Endodermal cell (in vitro differentiated cells): Measurements from ENCODE around the gene MAB21L1. TPM values are rescaled to one million over a fixed set of nuclear protein-coding genes. Genes with fewer than 3 reads are reported as not detected.
A peak's percentile ranks its signal among the peaks of the same experiment; 100 is the strongest.

Source experiments
- DNase-seq: peaks from one replicate; pipeline ENCODE4 v3.0.0-alpha.2; 2017
- H3K27ac ChIP-seq: 2 replicates; pipeline ENCODE4 v1.5.1; 2013; ENCODE audit warnings: mild to moderate bottlenecking, low read depth, low read length, moderate library complexity
- H3K27me3 ChIP-seq: 2 replicates; pipeline ENCODE4 v1.6.1; 2013; ENCODE audit warnings: mild to moderate bottlenecking, low read length, moderate library complexity; ENCODE audit not compliant: insufficient read depth, control insufficient read depth, poor library complexity, severe bottlenecking
- H3K36me3 ChIP-seq: 2 replicates; pipeline ENCODE4 v1.7.0; 2013; ENCODE audit warnings: mild to moderate bottlenecking, low read length, moderate library complexity; ENCODE audit not compliant: control insufficient read depth, insufficient read depth
- H3K4me1 ChIP-seq: one replicate; pipeline ENCODE4 v1.7.0; 2013; ENCODE audit warnings: low read length; ENCODE audit not compliant: control insufficient read depth, insufficient read depth
- H3K4me3 ChIP-seq: 2 replicates; pipeline ENCODE4 v1.5.1; 2013; ENCODE audit warnings: mild to moderate bottlenecking, low read length, moderate library complexity
- H3K9ac ChIP-seq: 2 replicates; pipeline ENCODE4 v1.6.1; 2013; ENCODE audit warnings: mild to moderate bottlenecking, low read length, moderate library complexity; ENCODE audit not compliant: poor library complexity, severe bottlenecking; ENCODE audit errors: extremely low read depth
- H3K9me3 ChIP-seq: 2 replicates; pipeline ENCODE4 v1.6.1; 2013; ENCODE audit warnings: mild to moderate bottlenecking, low read length, moderate library complexity; ENCODE audit not compliant: control insufficient read depth
- H3K27ac Mint-ChIP-seq: 2 replicates; pipeline ENCODE4 v1.8.0; 2020; ENCODE audit warnings: mixed read lengths
- H3K27me3 Mint-ChIP-seq: 2 replicates; pipeline ENCODE4 v1.8.0; 2021; ENCODE audit warnings: mild to moderate bottlenecking, mixed read lengths; ENCODE audit not compliant: insufficient read depth
- H3K36me3 Mint-ChIP-seq: 2 replicates; pipeline ENCODE4 v1.8.0; 2020; ENCODE audit warnings: low read depth, mixed read lengths
- H3K4me1 Mint-ChIP-seq: 2 replicates; pipeline ENCODE4 v1.8.0; 2020; ENCODE audit warnings: mixed read lengths
- H3K4me3 Mint-ChIP-seq: 2 replicates; pipeline ENCODE4 v1.8.0; 2020; ENCODE audit warnings: mild to moderate bottlenecking, moderate library complexity, mixed read lengths
- H3K9me3 Mint-ChIP-seq: 2 replicates; pipeline ENCODE4 v1.8.0; 2020; ENCODE audit warnings: mild to moderate bottlenecking, mixed read lengths
- CTCF ChIP-seq: fragments of 200-600 bp; sonication (generic); conservative IDR thresholded peaks from 2 replicates; pipeline ENCODE4 v1.5.0; 2021; ENCODE audit warnings: antibody characterized with exemption, mild to moderate bottlenecking
- WGBS, 2 experiments: methylation state at CpG; one replicate each; pipeline versions ENCODE4 v1.1.5 to v1.1.7; 2013; ENCODE audit warnings: missing lambda C conversion rate in 2 of 2, mixed read lengths in 1 of 2; ENCODE audit not compliant: insufficient coverage in 1 of 2, insufficient read length in 1 of 2; 5-methylcytosine and 5-hydroxymethylcytosine counted together
- total RNA-seq, 2 donors: library from RNA; stranded (reverse); fragmentation: NEBNext Ultra II Directional in 1 of 2; extraction: Animal tissue kit (Norgen Biotek cat#: 25700) in 1 of 2; gene quantifications; 2 replicates in 1 of 2; 3 replicates in 1 of 2; pipeline ENCODE4 v1.2.1, GENCODE V29; 2021

Gene MAB21L1
- total RNA-seq, 2 donors from 2014 or later = 0.09 TPM; not detected in 1

DNA sequence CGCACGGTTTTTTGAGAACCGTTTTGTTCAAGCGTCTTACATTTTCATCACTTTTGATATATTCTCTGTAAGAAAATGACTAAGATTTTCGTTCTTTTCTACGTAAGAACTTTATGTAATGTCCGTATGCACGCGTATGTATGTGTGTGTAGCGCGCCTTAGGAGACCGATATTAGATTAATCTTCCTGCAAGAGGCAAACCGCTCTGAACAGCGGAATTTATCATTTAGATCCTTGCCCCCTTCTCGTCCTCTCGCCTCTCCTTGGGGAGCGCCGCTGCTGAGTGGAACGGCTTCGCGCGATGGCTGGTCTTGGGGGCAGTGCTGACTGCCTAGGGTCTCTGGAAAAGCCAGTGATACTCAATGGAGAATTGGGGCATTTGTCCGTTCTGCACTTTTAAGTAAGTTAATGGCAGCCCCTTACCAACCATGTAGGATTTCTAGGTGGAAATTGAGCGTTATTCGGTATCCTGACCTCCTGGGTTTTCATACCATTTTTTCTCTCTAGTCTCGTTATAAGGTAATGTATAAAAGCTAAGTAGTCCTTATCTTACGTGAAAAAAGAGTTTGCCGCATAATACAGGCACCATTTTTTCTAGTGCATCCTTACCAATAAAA, 4.7 kb downstream of the MAB21L1 start:
- H3K36me3 ChIP-seq = no peaks in the 10 kb centered on the region
- Mint-ChIP-seq H3K27ac (no peak overlapping the region), H3K9me3 (no peaks in the 10 kb centered on the region), H3K4me1 (peaks cover 43% of the 10 kb centered on the region), H3K27me3 (peaks cover 87% of the 10 kb centered on the region), H3K36me3 (no peaks in the 10 kb centered on the region), H3K4me3 (peak overlapping the region; percentile 66)
- peak overlapping the region; percentile 83 for H3K4me3 ChIP-seq
- peak; percentile 60 for DNase-seq
- no peak overlapping the region for H3K9ac ChIP-seq
- H3K9me3 ChIP-seq = no peaks in the 10 kb centered on the region
- H3K27me3 ChIP-seq = peaks cover 81% of the 10 kb centered on the region
- 5 to 8% methylated on average over 11 to 27 of the region's 28 CpGs for WGBS, 2 experiments
- no peak for TF ChIP-seq CTCF
- H3K27ac ChIP-seq = no peak overlapping the region
- peaks cover 6% of the 10 kb centered on the region for H3K4me1 ChIP-seq

- TF ChIP-seq CTCF = no peak
- Mint-ChIP-seq H3K4me3 (peak overlapping the region; percentile 66), H3K36me3 (no peaks in the 10 kb centered on the region), H3K4me1 (peaks cover 34% of the 10 kb centered on the region), H3K27ac (no peak overlapping the region), H3K27me3 (peaks cover 79% of the 10 kb centered on the region), H3K9me3 (no peaks in the 10 kb centered on the region)
- peak; percentile 86 for DNase-seq
- Histone ChIP-seq H3K4me3 (peak overlapping the region; percentile 83), H3K4me1 (peaks cover 6% of the 10 kb centered on the region), H3K9ac (peak overlapping the region; percentile 33), H3K27me3 (peaks cover 72% of the 10 kb centered on the region), H3K9me3 (no peaks in the 10 kb centered on the region), H3K27ac (peak overlapping the region; percentile 30), H3K36me3 (no peaks in the 10 kb centered on the region)
- WGBS, 2 experiments = 1 to 2% methylated on average over 21 to 68 of the region's 68 CpGs
Measured at GRCh38 chr13:35470671-35471661, 5.5 kb downstream of the MAB21L1 start.

DNA sequence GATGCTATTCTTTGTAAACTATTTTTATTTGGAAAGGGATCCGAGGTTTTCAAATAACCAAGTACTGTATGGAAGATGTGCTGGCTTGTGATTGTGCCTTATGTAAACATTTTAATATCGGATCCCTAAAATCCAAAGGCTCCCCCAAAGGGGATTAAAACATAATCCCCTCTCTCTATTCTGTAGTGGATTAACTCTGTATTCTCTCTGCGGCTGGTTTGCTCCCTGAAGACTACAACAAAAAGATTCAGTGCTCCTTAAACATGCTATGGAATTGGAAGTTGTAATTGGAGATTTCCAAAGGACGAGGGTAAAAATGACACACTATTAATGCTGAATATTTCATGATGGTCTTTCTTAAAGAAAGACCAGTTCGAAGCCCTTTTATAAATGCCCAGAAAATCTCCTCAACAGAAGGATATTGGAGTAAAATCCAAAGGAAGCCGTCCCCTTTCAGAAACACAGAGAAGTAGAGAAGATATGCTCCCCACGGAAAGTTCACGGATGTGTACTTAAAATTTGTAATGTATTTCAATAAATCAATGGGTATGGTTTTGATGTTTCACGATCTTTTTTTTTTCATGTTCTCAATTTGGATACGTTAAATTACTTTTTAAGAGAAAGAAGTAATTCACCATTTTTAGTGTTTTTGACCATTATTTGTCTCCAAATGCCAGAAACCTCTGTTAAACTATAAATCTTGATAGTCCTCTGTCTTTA, 6.5 kb downstream of the MAB21L1 start:
- Mint-ChIP-seq H3K4me1 (peaks cover 24% of the 10 kb centered on the region), H3K27me3 (peaks cover 69% of the 10 kb centered on the region), H3K4me3 (peak overlapping the region; percentile 66), H3K36me3 (no peaks in the 10 kb centered on the region), H3K27ac (no peak overlapping the region), H3K9me3 (no peaks in the 10 kb centered on the region)
- DNase-seq = no peak
- Histone ChIP-seq H3K36me3 (no peaks in the 10 kb centered on the region), H3K4me1 (peaks cover 6% of the 10 kb centered on the region), H3K27me3 (peaks cover 62% of the 10 kb centered on the region), H3K27ac (no peak overlapping the region), H3K9ac (no peak overlapping the region), H3K9me3 (no peaks in the 10 kb centered on the region), H3K4me3 (peak overlapping the region; percentile 83)
- WGBS, 2 experiments = 47 to 74% methylated on average over 3 to 9 of the region's 10 CpGs
- no peak for TF ChIP-seq CTCF
